Measurements from ENCODE around the gene OR5B3.
"Not testable (repeated sequence)": the region's sequence is repeated elsewhere in the genome, so short reads cannot be mapped to it uniquely, and the experiment has no call there.

Gene OR5B3

DNA sequence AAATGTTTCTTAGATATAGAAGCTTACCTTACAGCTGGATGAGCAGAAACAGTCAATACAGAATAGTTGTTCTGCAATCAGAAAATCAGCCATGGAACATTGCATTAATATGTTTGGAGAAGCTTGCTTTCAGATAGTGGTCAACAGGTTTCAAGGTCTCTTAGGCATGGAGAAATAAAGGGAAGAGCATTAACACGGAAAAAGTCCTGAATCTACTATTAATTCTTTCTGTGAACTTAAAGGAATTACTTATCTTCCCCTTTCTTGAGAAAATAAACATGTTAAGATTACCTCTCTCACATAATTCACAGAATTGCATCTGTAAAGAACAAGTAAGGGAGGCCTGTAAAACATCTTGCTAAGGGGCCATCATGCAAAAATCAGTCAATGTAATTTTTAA is at the start of gene OR5B3:
TSS of gene OR5B3 (minus strand) at position 101 of the 400 bp plus-strand sequence. CDS start 3,465 bp downstream, outside the sequence.
- DNase-seq (ENCODE audit: low spot score) = no peak

GRCh38 chr11:58451585-58451984 is 44.9 kb upstream of the OR5B3 start:
- DNase-seq (ENCODE audit: low spot score) = no peak

- DNase-seq (ENCODE audit: low spot score) = no peak
Measured at GRCh38 chr11:58446294-58446693, 39.6 kb upstream of the OR5B3 start.

DNA sequence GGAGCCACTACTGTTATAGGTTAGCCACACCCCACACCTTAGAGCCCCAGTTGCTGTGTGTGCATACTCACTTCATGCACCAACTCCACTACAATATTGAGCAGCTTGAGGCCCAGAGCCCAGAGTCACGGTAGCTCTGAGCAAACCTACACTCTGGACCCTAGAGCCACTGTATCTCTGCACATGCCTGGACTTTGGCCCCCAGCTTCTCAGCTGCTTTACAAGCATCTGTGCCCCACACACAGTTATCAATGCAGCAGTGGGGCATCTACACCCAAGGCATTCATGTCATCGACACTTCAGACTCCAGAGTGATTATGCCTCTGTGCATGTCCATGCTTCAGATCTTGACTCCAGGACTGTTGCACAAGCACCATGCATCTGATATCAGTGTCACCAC is 37.6 kb upstream of the OR5B3 start:
- DNase-seq (ENCODE audit: low spot score) = no peak

- DNase-seq (ENCODE audit: low spot score) = no peak
Measured at GRCh38 chr11:58442136-58442535, 35.5 kb upstream of the OR5B3 start, which contains the start of gene OR5B12. Gene OR5B12, minus strand, starts transcription at chr11:58442236. Its CDS starts 2,085 bp downstream, at chr11:58440151.

DNA sequence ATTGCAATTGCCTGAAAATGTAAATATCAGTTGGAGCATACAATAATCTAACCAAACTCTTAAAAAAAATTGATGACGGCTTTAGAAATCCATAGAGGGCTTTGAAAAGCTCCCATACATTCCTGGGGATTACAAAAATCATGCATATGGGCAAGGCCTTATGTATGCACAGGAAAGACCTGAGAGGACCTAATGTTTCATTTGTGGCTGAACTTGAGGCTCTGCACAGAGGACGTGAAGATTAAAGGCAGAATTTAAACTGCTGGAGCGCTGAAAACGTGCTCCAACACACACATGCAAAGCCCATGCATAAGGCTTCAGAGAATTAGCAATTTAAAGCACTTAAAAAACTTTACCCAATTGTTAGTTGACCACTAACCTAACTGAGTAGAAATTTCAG is 31.8 kb upstream of the OR5B3 start:
- no peak for DNase-seq (ENCODE audit: low spot score)

DNA sequence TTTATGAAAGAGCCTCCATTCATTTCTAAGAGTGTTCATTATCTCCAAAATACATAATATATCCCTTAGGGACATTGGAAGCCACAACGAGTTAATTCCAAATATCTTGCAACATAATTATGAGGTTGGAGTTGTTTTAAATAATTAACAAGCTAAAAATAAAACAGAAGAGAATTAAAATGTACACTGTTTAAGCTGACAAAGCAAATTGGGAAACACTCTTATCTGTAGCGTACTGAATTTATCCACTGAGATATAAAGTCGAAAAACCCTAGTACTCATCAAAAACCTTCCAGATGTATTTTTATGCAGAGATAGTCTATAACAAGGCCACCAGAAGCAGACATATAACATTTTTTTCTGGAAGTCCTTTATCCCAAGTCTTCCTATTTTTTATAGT is 27.5 kb upstream of the OR5B3 start:
- no peak for DNase-seq (ENCODE audit: low spot score)

DNA sequence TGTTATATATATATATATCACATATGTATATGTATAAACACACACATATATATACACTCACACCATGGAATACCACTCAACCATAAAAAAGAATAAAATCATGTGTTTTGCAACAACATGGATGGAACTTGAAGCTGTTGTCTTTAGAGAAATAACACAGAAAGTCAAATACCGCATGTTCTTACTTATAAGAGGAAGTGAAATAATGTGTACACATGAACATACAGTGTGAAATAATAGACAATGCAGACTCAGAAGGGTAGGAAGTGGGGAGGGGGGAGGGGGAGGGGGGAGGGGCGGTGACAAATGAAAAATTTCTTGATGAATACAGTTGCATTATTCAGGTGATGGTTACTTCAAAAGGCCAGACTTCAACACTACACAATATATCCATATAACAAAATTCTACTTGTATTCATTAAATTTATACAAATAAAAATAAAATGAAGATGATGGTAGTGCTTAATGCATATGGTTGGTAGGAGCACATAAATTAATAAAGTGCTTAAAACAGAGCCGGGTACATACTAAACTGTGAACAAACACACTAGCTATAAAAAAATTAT is 27.0 kb upstream of the OR5B3 start:
- DNase-seq (ENCODE audit: low spot score) = no peak

DNA sequence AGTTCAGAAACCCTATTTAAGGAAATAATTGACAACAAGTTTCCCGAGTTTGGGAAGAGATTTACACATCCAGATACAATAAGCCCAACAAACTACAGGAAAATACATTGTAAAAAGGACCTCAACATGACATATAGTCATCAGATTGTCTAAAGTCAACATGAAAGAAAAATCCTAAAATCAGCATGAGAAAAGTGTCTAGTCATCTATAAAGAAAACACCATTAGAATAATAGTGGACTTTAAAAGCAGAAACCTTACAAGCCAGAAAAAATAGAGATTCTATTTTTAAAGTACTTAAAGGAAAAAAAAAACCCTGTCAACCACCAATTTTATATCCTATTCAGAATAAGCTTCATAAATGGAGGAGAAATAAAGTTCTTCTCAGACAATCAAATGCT is 22.6 kb upstream of the OR5B3 start:
- DNase-seq (ENCODE audit: low spot score) = no peak

GRCh38 chr11:58428021-58428420 is 21.3 kb upstream of the OR5B3 start, which contains the start of gene OR5B2:
Gene OR5B2, minus strand, starts transcription at chr11:58428121. Its CDS starts 4,860 bp downstream, at chr11:58423261.
- DNase-seq (ENCODE audit: low spot score) = no peak

- DNase-seq (ENCODE audit: low spot score) = not testable (repeated sequence)
Measured at GRCh38 chr11:58399622-58400021, 7.1 kb downstream of the OR5B3 start.

GRCh38 chr11:58395581-58395980 is 11.1 kb downstream of the OR5B3 start:
- no peak for DNase-seq (ENCODE audit: low spot score)

GRCh38 chr11:58394195-58394594 is 12.5 kb downstream of the OR5B3 start:
- DNase-seq (ENCODE audit: low spot score) = no peak

GRCh38 chr11:58392746-58393145 is 13.9 kb downstream of the OR5B3 start:
- no peak for DNase-seq (ENCODE audit: low spot score)

- DNase-seq (ENCODE audit: low spot score) = no peak
Measured at GRCh38 chr11:58391879-58392278, 14.8 kb downstream of the OR5B3 start.

DNA sequence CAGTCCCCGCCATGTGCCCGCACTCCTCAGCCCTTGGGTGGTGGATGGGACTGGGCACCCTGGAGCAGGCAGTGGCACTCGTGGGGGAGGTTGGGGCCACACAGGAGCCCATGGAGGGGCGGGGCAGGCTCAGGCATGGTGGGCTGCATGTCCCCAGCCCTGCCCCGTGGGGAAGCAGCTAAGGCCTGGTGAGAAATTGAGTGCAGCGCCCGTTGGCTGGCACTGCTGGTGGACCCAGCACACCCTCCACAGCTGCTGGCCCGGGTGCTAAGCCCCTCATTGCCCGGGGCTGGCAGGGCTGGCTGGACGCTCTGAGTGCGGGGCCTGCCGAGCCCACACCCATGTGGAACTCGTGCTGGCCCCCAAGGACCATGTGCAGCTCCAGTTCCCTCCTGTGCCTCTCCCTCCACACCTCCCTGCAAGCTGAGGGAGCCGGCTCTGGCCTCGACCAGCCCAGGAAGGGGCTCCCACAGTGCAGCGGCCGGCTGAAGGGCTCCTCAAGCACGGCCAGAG is 16.1 kb downstream of the OR5B3 start:
- no peak for DNase-seq (ENCODE audit: low spot score)

DNA sequence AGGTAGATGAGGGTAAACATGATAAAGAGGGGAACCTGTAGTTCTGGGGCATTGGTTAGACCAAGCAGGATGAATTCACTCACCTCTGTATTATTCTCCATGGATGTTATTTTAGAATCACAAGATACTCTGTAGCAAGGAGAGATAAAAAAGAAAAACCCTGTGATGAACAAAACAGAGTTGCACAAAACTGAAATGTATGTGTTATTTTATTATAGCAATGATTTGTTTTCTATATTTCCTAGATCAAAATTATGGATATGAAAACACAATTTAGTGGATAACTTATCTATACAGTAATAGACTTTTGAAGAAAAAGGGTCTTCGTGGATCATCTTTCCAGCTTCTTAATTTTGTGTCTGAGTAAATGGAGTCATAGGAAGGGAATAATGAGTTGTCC is 47.7 kb downstream of the OR5B3 start, which contains the start of gene OR5B17:
TSS of gene OR5B17 (minus strand) at position 101 of the 400 bp plus-strand sequence. CDS start at position 101, 0 bp downstream.
- no peak for DNase-seq (ENCODE audit: low spot score)

DNA sequence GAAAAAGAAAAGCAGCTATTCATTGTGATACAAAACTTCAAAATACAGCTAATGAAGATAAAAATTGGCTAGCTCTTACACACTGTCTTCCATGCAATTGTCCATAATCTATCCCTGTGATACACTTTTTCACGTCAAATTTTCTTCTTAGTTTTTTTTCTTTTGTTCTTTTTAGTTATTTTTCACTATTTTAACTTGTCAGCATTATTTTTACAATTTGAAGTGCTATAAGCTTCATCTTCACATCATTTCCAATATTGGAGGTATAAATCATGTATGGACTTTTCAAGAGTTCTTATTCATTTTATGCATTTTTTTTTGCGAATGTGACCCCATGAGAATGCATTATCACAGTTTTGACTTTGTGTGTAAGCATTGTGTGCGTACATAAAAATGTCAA is 51.9 kb downstream of the OR5B3 start:
- DNase-seq (ENCODE audit: low spot score) = no peak
